ENCODE results near the gene METTL1. TPM values are rescaled to one million over a fixed set of nuclear protein-coding genes. Genes with fewer than 3 reads are reported as not detected.
"Not testable (repeated sequence)": the region's sequence is repeated elsewhere in the genome, so short reads cannot be mapped to it uniquely, and the experiment has no call there.

Gene METTL1
- total RNA-seq (10 to 100 TPM; 10.3 to 17.4 (median 14.5) TPM), total RNA-seq (2.3 to 42.0 (median 5.7) reads per million in 29 experiments)
- total RNA-seq (2013) = 10.6 TPM

DNA sequence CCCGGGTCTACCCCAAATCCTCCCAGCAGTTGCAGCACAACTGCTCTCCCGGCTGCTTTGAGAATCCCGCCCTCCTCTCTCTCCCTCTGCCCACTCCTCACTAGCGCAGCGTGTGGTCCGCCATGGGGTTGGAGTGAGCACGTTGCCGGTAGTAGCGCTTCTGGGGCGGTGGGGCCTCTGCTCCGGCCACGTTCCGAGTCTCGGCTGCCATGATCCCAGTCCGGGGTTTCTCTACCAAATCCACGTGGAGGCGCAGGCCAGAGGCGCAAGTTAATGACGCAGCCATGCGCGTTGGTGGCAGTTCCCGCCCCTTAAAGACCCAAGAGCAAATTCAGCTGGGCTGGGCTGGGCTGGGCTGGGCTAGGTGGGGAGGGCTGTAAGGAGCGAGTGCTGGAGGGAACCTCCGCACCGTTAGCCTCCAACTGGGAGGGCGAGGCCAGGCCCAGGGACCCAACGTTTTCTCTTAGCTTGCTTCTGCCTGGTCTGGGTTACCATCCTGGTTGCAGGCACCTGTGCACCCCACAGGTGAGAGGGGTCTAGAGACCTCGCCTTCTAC lies at the start of gene METTL1:
METTL1 (minus strand) TSS at position 233 of the 556 bp plus-strand sequence; CDS start at position 211, 22 bp downstream.
- no peaks in the 10 kb centered on the region for H3K9me3 ChIP-seq
- ChIA-PET POLR2A (interaction anchor here (0.6 to 1.0 kb wide), 4 partner anchors 11 to 30 kb away, joined by 3 to 10 read pairs (median 6); no protein-coding TSS in a partner anchor), CTCF (interaction anchor here (0.7 to 1.3 kb wide), 5 partner anchors 9 to 18 kb away, joined by 3 to 11 read pairs (median 4); partner anchors contain the start of gene TSFM (in 2 of the 2))
- H3K9me3 Mint-ChIP-seq = no peaks in the 10 kb centered on the region
- peaks cover 0 to 4% of the 10 kb centered on the region in 2 donors for H3K27me3 Mint-ChIP-seq
- H3K27ac Mint-ChIP-seq = peak within 1 kb of the TSS; percentile 93 to 94
- peak within 1 kb of the TSS; percentile 61 for H3K27ac ChIP-seq (ENCODE audit: low read length)
- peaks cover 11 to 23% (median 21%) of the 10 kb centered on the region in 3 donors for H3K4me1 Mint-ChIP-seq
- peaks cover 6% of the 10 kb centered on the region in 2 donors for H3K36me3 ChIP-seq (ENCODE audit: control insufficient read depth in 2 of 2, extremely low read depth in 1 of 2, insufficient read depth in 1 of 2, low read length in 1 of 2)
- DNase-seq = peak; percentile 74 to 93 (median 85)
- H3K4me3 ChIP-seq (ENCODE audit: control insufficient read depth in 1 of 2, extremely low read depth in 1 of 2, low read length in 1 of 2) = peak within 1 kb of the TSS; percentile 74 to 91
- peaks cover 13% of the 10 kb centered on the region for H3K36me3 Mint-ChIP-seq
- peak within 1 kb of the TSS; percentile 94 to 96 (median 95) for H3K4me3 Mint-ChIP-seq
- H3K4me1 ChIP-seq (ENCODE audit: control insufficient read depth in 1 of 2, extremely low read depth in 1 of 2, insufficient read depth in 2 of 2, low read length in 2 of 2) = peaks cover 9 to 26% of the 10 kb centered on the region in 2 experiments
- ATAC-seq (replicated peaks in 1 of 4) = peak; percentile 90 to 92 (median 90)
- H3K27me3 ChIP-seq (replicated peaks in 1 of 2; ENCODE audit: control insufficient read depth in 2 of 2, extremely low read depth in 1 of 2, insufficient read depth in 2 of 2, low read length in 1 of 2) = peaks cover 4% of the 10 kb centered on the region in 2 experiments
- under 1% methylated on average over 23 of the region's 28 CpGs for whole genome bisulfite sequencing (ENCODE audit: insufficient coverage)

DNA sequence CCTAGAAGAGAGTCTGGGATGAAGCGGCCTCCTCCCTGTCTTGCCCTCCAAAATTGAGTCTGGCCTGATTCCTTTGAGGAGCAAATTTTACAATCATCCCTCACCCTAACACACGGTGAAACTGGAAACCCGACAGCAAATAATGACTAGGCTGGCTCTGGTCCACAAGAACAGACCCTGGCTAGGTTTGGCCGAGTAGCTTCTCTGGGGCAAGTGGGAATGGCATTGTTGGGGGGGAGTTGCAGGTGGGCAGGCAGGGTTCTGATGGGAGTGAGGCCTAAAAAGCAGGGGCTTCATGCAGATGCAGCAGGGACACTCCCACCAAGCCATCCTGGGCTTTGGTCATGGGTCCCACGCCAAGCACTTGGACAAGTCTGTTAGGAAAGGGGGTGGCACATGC lies 49.1 kb upstream of the METTL1 start:
- H3K4me1 Mint-ChIP-seq = peaks cover 5 to 12% (median 11%) of the 10 kb centered on the region in 3 donors
- CTCF ChIA-PET; H3K27me3 ChIP-seq (replicated peaks in 1 of 2; ENCODE audit: control insufficient read depth in 2 of 2, extremely low read depth in 1 of 2, insufficient read depth in 2 of 2, low read length in 1 of 2); H3K9me3 ChIP-seq; POLR2A ChIA-PET; H3K27ac Mint-ChIP-seq; DNase-seq; H3K4me3 ChIP-seq (ENCODE audit: control insufficient read depth in 1 of 2, extremely low read depth in 1 of 2, low read length in 1 of 2); ATAC-seq (replicated peaks in 1 of 4); H3K27me3 Mint-ChIP-seq; H3K4me1 ChIP-seq (ENCODE audit: control insufficient read depth in 1 of 2, extremely low read depth in 1 of 2, insufficient read depth in 2 of 2, low read length in 2 of 2); H3K4me3 Mint-ChIP-seq; H3K9me3 Mint-ChIP-seq; H3K27ac ChIP-seq (ENCODE audit: low read length): not testable (repeated sequence)
- peaks cover 35% of the 10 kb centered on the region for H3K36me3 Mint-ChIP-seq
- H3K36me3 ChIP-seq (ENCODE audit: control insufficient read depth in 2 of 2, extremely low read depth in 1 of 2, insufficient read depth in 1 of 2, low read length in 1 of 2) = peaks cover 11 to 53% of the 10 kb centered on the region in 2 donors
- 88% methylated on average over 1 of the region's 5 CpGs for WGBS (ENCODE audit: insufficient coverage)

DNA sequence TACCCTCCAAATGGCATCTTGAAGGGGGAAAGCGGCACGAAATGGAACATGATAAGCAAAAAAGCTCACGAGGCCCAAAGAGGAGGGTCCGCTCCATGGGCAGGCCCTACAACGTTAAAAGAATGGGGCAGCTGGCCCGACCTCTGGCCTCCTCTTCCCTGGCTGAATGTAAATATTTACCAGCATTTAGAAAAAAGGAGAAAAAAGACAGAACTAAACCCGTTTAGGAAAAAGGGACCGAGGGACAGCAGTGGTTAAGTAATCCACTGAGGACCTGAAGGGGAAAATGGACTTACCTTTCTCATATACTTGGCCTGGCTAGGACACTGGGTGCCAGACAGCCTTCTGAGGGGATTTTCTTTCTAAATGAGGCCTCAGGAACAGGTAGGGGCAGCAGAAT lies 48.2 kb upstream of the METTL1 start:
- H3K9me3 ChIP-seq; H3K4me1 Mint-ChIP-seq; DNase-seq; H3K27ac Mint-ChIP-seq; ATAC-seq (replicated peaks in 1 of 4); H3K4me3 ChIP-seq (ENCODE audit: control insufficient read depth in 1 of 2, extremely low read depth in 1 of 2, low read length in 1 of 2); H3K9me3 Mint-ChIP-seq; CTCF ChIA-PET; H3K27me3 Mint-ChIP-seq; POLR2A ChIA-PET; H3K4me1 ChIP-seq (ENCODE audit: control insufficient read depth in 1 of 2, extremely low read depth in 1 of 2, insufficient read depth in 2 of 2, low read length in 2 of 2); H3K27me3 ChIP-seq (replicated peaks in 1 of 2; ENCODE audit: control insufficient read depth in 2 of 2, extremely low read depth in 1 of 2, insufficient read depth in 2 of 2, low read length in 1 of 2); H3K27ac ChIP-seq (ENCODE audit: low read length); H3K4me3 Mint-ChIP-seq: not testable (repeated sequence)
- peaks cover 8 to 44% of the 10 kb centered on the region in 2 donors for H3K36me3 ChIP-seq (ENCODE audit: control insufficient read depth in 2 of 2, extremely low read depth in 1 of 2, insufficient read depth in 1 of 2, low read length in 1 of 2)
- no CpG with 5 or more reads among the region's 8 CpGs for WGBS (ENCODE audit: insufficient coverage)
- H3K36me3 Mint-ChIP-seq = peaks cover 26% of the 10 kb centered on the region

GRCh38 chr12:57817990-57818331 lies 46.1 kb upstream of the METTL1 start:
- not testable (repeated sequence) for H3K27ac ChIP-seq (ENCODE audit: low read length)

DNA sequence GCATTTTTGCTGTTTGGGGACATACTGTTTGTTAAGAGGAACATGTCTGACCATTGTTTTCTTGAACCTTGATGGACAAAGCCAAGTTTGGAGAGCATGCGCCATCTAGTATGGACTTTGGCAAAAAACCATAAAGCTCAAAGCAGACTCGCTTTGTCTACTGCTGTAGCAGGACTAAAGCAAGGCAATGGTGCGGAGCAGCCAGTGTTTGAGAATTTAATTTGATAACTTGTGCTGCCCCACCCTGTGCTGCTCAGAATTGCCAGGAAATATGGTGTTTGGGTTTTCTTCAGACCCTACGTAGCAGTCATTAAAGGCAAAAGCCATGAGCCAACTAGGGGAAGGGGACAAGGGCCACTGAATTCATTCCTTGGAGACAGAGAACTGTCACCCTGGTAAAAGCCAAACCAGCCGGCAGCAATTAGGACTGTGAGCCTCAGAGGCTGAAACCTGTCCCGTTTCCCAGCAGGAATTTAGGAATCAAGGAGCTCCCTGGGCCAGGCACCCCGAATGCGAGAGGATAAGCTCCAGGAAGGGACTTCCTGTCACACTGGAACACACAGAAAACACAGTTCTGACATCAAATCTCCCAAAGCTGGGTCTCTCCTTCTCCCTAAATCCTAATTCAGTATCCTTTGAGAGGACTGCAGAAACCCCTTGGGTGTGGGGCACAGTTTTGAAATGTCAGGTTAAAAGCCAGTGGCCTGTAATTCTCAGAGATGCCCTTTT lies 45.5 kb upstream of the METTL1 start:
- ATAC-seq (replicated peaks in 1 of 4) = no peak
- 95% methylated on average over 8 of the region's 8 CpGs for WGBS (ENCODE audit: insufficient coverage)
- no peaks in the 10 kb centered on the region for H3K9me3 Mint-ChIP-seq
- POLR2A ChIA-PET = interaction anchor here in 1 of 2 donors (0.6 kb wide), 1 partner anchor 1071 kb away, joined by 6 read pairs; no protein-coding TSS in a partner anchor
- Histone ChIP-seq H3K9me3 (no peaks in the 10 kb centered on the region), H3K4me1 (ENCODE audit: control insufficient read depth in 1 of 2, extremely low read depth in 1 of 2, insufficient read depth in 2 of 2, low read length in 2 of 2) (no peaks in the 10 kb centered on the region), H3K27ac (ENCODE audit: low read length) (no peak overlapping the region), H3K36me3 (ENCODE audit: control insufficient read depth in 2 of 2, extremely low read depth in 1 of 2, insufficient read depth in 1 of 2, low read length in 1 of 2) (peaks cover 3 to 20% of the 10 kb centered on the region in 2 donors), H3K27me3 (replicated peaks in 1 of 2; ENCODE audit: control insufficient read depth in 2 of 2, extremely low read depth in 1 of 2, insufficient read depth in 2 of 2, low read length in 1 of 2) (no peaks in the 10 kb centered on the region), H3K4me3 (ENCODE audit: control insufficient read depth in 1 of 2, extremely low read depth in 1 of 2, low read length in 1 of 2) (no peak overlapping the region)
- peaks cover 13% of the 10 kb centered on the region for H3K36me3 Mint-ChIP-seq
- no peak overlapping the region for H3K4me3 Mint-ChIP-seq
- H3K4me1 Mint-ChIP-seq = peaks cover 6 to 8% (median 6%) of the 10 kb centered on the region in 3 donors
- no peak for DNase-seq
- H3K27me3 Mint-ChIP-seq = no peaks in the 10 kb centered on the region
- CTCF ChIA-PET = interaction anchor here in 1 of 2 donors (0.5 kb wide), 1 partner anchor 315 kb away, joined by 3 read pairs; no protein-coding TSS in a partner anchor
- no peak overlapping the region for H3K27ac Mint-ChIP-seq

More at GRCh38 chr12:57817990-57818331, 46.1 kb upstream of the METTL1 start:
- ATAC-seq (replicated peaks in 1 of 4); H3K9me3 ChIP-seq; POLR2A ChIA-PET; H3K4me1 ChIP-seq (ENCODE audit: control insufficient read depth in 1 of 2, extremely low read depth in 1 of 2, insufficient read depth in 2 of 2, low read length in 2 of 2); H3K27ac Mint-ChIP-seq; H3K4me3 ChIP-seq (ENCODE audit: control insufficient read depth in 1 of 2, extremely low read depth in 1 of 2, low read length in 1 of 2); H3K27me3 ChIP-seq (replicated peaks in 1 of 2; ENCODE audit: control insufficient read depth in 2 of 2, extremely low read depth in 1 of 2, insufficient read depth in 2 of 2, low read length in 1 of 2); DNase-seq; H3K27me3 Mint-ChIP-seq; H3K9me3 Mint-ChIP-seq; H3K4me1 Mint-ChIP-seq; H3K4me3 Mint-ChIP-seq: not testable (repeated sequence)
- H3K36me3 ChIP-seq (ENCODE audit: control insufficient read depth in 2 of 2, extremely low read depth in 1 of 2, insufficient read depth in 1 of 2, low read length in 1 of 2) = peaks cover 3 to 22% of the 10 kb centered on the region in 2 donors
- 100% methylated on average over 1 of the region's 3 CpGs for WGBS (ENCODE audit: insufficient coverage)
- CTCF ChIA-PET = interaction anchor here in 1 of 2 donors (0.5 kb wide), 1 partner anchor 316 kb away, joined by 3 read pairs; no protein-coding TSS in a partner anchor
- H3K36me3 Mint-ChIP-seq = peaks cover 15% of the 10 kb centered on the region

DNA sequence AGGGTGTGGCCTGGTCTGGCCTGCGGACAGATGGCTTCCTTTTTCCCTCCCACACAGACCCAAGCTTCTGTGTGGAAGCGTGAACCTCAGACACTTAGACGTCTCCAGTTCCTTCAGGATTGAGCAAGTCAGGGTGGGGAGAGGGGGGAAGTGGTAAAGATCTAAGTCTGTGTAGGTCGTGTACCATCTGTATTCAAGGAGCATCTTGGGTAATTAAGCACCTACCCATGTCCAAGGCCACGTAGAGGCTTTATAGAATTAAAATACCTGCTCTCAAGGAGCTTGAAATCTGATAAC lies 44.9 kb upstream of the METTL1 start:
- H3K36me3 Mint-ChIP-seq = peaks cover 11% of the 10 kb centered on the region
- POLR2A ChIA-PET = interaction anchor here in 1 of 2 donors (0.6 kb wide), 1 partner anchor 1071 kb away, joined by 6 read pairs; no protein-coding TSS in a partner anchor
- ATAC-seq (replicated peaks in 1 of 4) = no peak
- DNase-seq = no peak
- no CpG with 5 or more reads among the region's 5 CpGs for WGBS (ENCODE audit: insufficient coverage)
- CTCF ChIA-PET = no interaction called here
- H3K27ac Mint-ChIP-seq = peak overlapping the region in 1 of 2 donors; percentile 16
- H3K4me3 Mint-ChIP-seq = no peak overlapping the region
- Histone ChIP-seq H3K36me3 (ENCODE audit: control insufficient read depth in 2 of 2, extremely low read depth in 1 of 2, insufficient read depth in 1 of 2, low read length in 1 of 2) (peaks cover 3 to 13% of the 10 kb centered on the region in 2 donors), H3K4me1 (ENCODE audit: control insufficient read depth in 1 of 2, extremely low read depth in 1 of 2, insufficient read depth in 2 of 2, low read length in 2 of 2) (no peaks in the 10 kb centered on the region), H3K27ac (ENCODE audit: low read length) (no peak overlapping the region), H3K27me3 (replicated peaks in 1 of 2; ENCODE audit: control insufficient read depth in 2 of 2, extremely low read depth in 1 of 2, insufficient read depth in 2 of 2, low read length in 1 of 2) (no peaks in the 10 kb centered on the region), H3K9me3 (no peaks in the 10 kb centered on the region), H3K4me3 (ENCODE audit: control insufficient read depth in 1 of 2, extremely low read depth in 1 of 2, low read length in 1 of 2) (no peak overlapping the region)
- H3K4me1 Mint-ChIP-seq = peaks cover 6 to 8% (median 6%) of the 10 kb centered on the region in 3 donors
- H3K9me3 Mint-ChIP-seq = no peaks in the 10 kb centered on the region
- no peaks in the 10 kb centered on the region for H3K27me3 Mint-ChIP-seq

All from T-cell (primary cell).